GM23338 (cell line): ENCODE data around the gene ENTHD1. TPM values are rescaled to one million over a fixed set of nuclear protein-coding genes. Genes with fewer than 3 reads are reported as not detected.

Experiments
- ATAC-seq: fragments of 200-7000 bp; cut with Tn5 transposase; 3 replicates; pipeline ENCODE4 v1.9.1; 2020
- DNase-seq: peaks from one replicate; pipeline ENCODE4 v3.0.0-alpha.2; 2015; ENCODE audit warnings: low spot score
- H2AFZ ChIP-seq: fragments of 200-600 bp; sonication (generic); 2 replicates; pipeline ENCODE4 v1.8.0; 2016; ENCODE audit warnings: antibody characterized with exemption, mild to moderate bottlenecking, moderate library complexity
- H3F3A ChIP-seq: fragments of 200-600 bp; sonication (generic); replicated peaks from 2 replicates; pipeline ENCODE4 v1.8.0; 2017; ENCODE audit warnings: antibody characterized with exemption, mixed run types, low read depth
- H3K27ac ChIP-seq: fragments of 200-600 bp; sonication (generic); 2 replicates; pipeline ENCODE4 v1.6.1; 2016; ENCODE audit warnings: low read depth
- H3K27me3 ChIP-seq: fragments of 200-600 bp; sonication (generic); 2 replicates; pipeline ENCODE4 v1.8.0; 2016; ENCODE audit warnings: mild to moderate bottlenecking, mixed run types, moderate library complexity; ENCODE audit not compliant: insufficient read depth
- H3K36me3 ChIP-seq: fragments of 200-600 bp; sonication (generic); 2 replicates; pipeline ENCODE4 v1.8.0; 2016; ENCODE audit warnings: mild to moderate bottlenecking; ENCODE audit not compliant: insufficient read depth
- H3K4me1 ChIP-seq: fragments of 200-600 bp; sonication (generic); 2 replicates; pipeline ENCODE4 v1.8.0; 2016; ENCODE audit warnings: mild to moderate bottlenecking, moderate library complexity; ENCODE audit not compliant: insufficient read depth
- H3K4me2 ChIP-seq: fragments of 200-600 bp; sonication (generic); 2 replicates; pipeline ENCODE4 v1.7.1; 2017; ENCODE audit warnings: mixed run types
- H3K4me3 ChIP-seq: fragments of 200-600 bp; sonication (generic); 2 replicates; pipeline ENCODE4 v1.6.1; 2016; ENCODE audit warnings: mixed run types
- H3K79me2 ChIP-seq: fragments of 200-600 bp; sonication (generic); replicated peaks from 2 replicates; pipeline ENCODE4 v1.8.0; 2017; ENCODE audit warnings: mild to moderate bottlenecking; ENCODE audit not compliant: insufficient read depth
- H3K9me2 ChIP-seq: fragments of 200-600 bp; sonication (generic); 2 replicates; pipeline ENCODE4 v1.8.0; 2017; ENCODE audit not compliant: insufficient read depth
- H4K20me1 ChIP-seq: fragments of 200-600 bp; sonication (generic); replicated peaks from 2 replicates; pipeline ENCODE4 v1.8.0; 2017; ENCODE audit warnings: mild to moderate bottlenecking; ENCODE audit not compliant: insufficient read depth
- H3K27ac Mint-ChIP-seq: 2 replicates; pipeline ENCODE4 v1.8.0; 2020; ENCODE audit warnings: inconsistent platforms, mild to moderate bottlenecking, moderate library complexity, mixed read lengths
- H3K27me3 Mint-ChIP-seq: 3 replicates; pipeline ENCODE4 v1.8.0; 2022; ENCODE audit warnings: low read depth, mild to moderate bottlenecking, moderate library complexity, mixed read lengths, inconsistent platforms; ENCODE audit not compliant: insufficient read depth, poor library complexity
- H3K36me3 Mint-ChIP-seq: 3 replicates; pipeline ENCODE4 v1.8.0; 2021; ENCODE audit warnings: low read depth, mild to moderate bottlenecking, inconsistent platforms, moderate library complexity, mixed read lengths
- H3K4me1 Mint-ChIP-seq: 3 replicates; pipeline ENCODE4 v1.8.0; 2020; ENCODE audit warnings: mild to moderate bottlenecking, inconsistent platforms, mixed read lengths
- H3K4me3 Mint-ChIP-seq: 3 replicates; pipeline ENCODE4 v1.8.0; 2021; ENCODE audit warnings: moderate library complexity, mild to moderate bottlenecking, inconsistent platforms, mixed read lengths
- H3K9me3 Mint-ChIP-seq: 3 replicates; pipeline ENCODE4 v1.8.0; 2020; ENCODE audit warnings: moderate library complexity, mild to moderate bottlenecking, inconsistent platforms, mixed read lengths
- CREB1 ChIP-seq: fragments of 250-450 bp; sonication (Bioruptor Pico); IDR thresholded peaks from 2 replicates; pipeline ENCODE4 v1.5.0; 2020; ENCODE audit warnings: low read depth, mild to moderate bottlenecking, moderate library complexity
- EZH2 ChIP-seq: fragments of 200-600 bp; sonication (generic); IDR thresholded peaks from one replicate; pipeline ENCODE4 v1.8.0; 2017; ENCODE audit warnings: antibody characterized with exemption, mild to moderate bottlenecking, low read depth; ENCODE audit not compliant: unreplicated experiment
- NANOG ChIP-seq: IDR thresholded peaks from 2 replicates; pipeline ENCODE4 v1.6.1; 2016; ENCODE audit warnings: antibody characterized with exemption, borderline replicate concordance
- POLR2AphosphoS5 ChIP-seq: IDR thresholded peaks from 2 replicates; pipeline ENCODE4 v1.6.1; 2016; ENCODE audit warnings: antibody characterized with exemption, low read depth
- REST ChIP-seq: IDR thresholded peaks from one replicate; pipeline ENCODE4 v1.6.1; 2018; ENCODE audit warnings: antibody characterized with exemption; ENCODE audit not compliant: unreplicated experiment
- ZNF114 ChIP-seq: fragments of 250-450 bp; sonication (Bioruptor Pico); IDR thresholded peaks from 2 replicates; pipeline ENCODE4 v1.5.0; 2020; ENCODE audit warnings: mild to moderate bottlenecking, moderate library complexity
- ZNF331 ChIP-seq: fragments of 250-450 bp; sonication (Bioruptor Pico); IDR thresholded peaks from 2 replicates; pipeline ENCODE4 v1.5.0; 2020; ENCODE audit warnings: low read depth, mild to moderate bottlenecking, moderate library complexity
- ZNF462 ChIP-seq: fragments of 250-450 bp; sonication (Bioruptor Pico); IDR thresholded peaks from 2 replicates; pipeline ENCODE4 v1.5.0; 2020; ENCODE audit warnings: mild to moderate bottlenecking, moderate library complexity
- polyA plus RNA-seq: library from polyadenylated mRNA; unstranded; fragments of >200 nt; fragmentation: Nextera tagmentation; extraction: Ambion mirVana; gene quantifications from 2 replicates; pipeline ENCODE4 v1.2.1, GENCODE V29; 2016
- total RNA-seq: library from RNA; depleted of rRNA; stranded (reverse); fragments of >200 nt; shearing (Covaris generic); gene quantifications from 2 replicates; pipeline ENCODE4 v1.2.3, GENCODE V29; 2014
- TF ChIP-seq, protein P1 (sequence below), 2 experiments: fragments of 200-600 bp in 1 of 2; sonication (generic) in 1 of 2; conservative IDR thresholded peaks; 2 replicates each; pipeline versions ENCODE4 v1.5.1 to v1.6.1; 2016 to 2017; ENCODE audit warnings: antibody characterized with exemption in 2 of 2, low read depth in 2 of 2, mild to moderate bottlenecking in 2 of 2, moderate library complexity in 1 of 2

Gene ENTHD1
- total and polyA plus RNA-seq, 2 experiments from 2014 or later = not detected

DNA sequence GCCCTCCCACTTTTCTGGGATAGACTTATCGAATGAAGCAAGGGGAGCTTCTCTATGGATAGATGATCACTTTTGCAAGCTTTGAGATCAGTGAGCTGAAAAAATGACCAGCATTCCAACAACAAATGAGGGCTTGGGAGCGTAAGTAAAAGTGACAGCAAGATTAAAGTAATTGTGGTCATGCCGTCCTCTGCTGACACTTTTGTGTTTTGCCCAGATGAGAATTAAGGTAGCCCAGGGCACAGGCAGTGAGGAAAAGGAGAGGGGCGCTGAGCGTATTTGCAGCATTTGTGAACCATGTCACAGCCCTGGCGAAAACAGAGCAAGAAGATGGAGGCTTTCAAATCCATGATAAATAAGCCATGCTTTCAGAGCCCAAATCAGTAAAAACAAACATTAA is 42.1 kb upstream of the ENTHD1 start:
- no peak for TF ChIP-seq ZNF331 (CRISPR knock-in tag)
- TF ChIP-seq, protein P1, sequence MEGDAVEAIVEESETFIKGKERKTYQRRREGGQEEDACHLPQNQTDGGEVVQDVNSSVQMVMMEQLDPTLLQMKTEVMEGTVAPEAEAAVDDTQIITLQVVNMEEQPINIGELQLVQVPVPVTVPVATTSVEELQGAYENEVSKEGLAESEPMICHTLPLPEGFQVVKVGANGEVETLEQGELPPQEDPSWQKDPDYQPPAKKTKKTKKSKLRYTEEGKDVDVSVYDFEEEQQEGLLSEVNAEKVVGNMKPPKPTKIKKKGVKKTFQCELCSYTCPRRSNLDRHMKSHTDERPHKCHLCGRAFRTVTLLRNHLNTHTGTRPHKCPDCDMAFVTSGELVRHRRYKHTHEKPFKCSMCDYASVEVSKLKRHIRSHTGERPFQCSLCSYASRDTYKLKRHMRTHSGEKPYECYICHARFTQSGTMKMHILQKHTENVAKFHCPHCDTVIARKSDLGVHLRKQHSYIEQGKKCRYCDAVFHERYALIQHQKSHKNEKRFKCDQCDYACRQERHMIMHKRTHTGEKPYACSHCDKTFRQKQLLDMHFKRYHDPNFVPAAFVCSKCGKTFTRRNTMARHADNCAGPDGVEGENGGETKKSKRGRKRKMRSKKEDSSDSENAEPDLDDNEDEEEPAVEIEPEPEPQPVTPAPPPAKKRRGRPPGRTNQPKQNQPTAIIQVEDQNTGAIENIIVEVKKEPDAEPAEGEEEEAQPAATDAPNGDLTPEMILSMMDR (conservative IDR thresholded peaks at IDR 0.05; ENCODE audit: low read depth in 2 of 2) = no peak
- no peak for TF ChIP-seq ZNF114 (CRISPR knock-in tag)

DNA sequence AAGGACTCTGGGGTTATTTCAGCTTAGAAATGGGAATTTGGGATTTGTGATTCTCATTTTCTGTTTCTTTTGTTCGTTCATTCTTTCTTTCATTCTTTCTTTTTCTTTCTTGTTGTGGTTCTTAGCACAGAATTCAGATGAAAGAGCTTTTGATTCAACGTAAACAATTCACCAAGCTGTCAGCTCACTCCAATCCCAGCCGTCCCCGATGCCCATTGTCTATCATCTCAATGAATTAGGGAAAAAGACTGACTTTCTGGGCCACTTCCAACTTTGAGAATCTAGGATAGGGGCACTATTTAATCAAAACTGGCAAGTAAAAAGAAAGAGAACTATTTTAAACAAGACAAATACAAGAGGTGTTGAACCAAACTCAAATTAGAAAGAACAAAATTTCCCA is 41.6 kb upstream of the ENTHD1 start:
- no peak overlapping the region for H3K4me3 Mint-ChIP-seq
- Histone ChIP-seq H3K4me1 (peaks cover 23% of the 10 kb centered on the region), H3K36me3 (no peaks in the 10 kb centered on the region), H3K79me2 (no peaks in the 10 kb centered on the region), H3K27me3 (no peaks in the 10 kb centered on the region), H2AFZ (no peak overlapping the region), H3K4me3 (no peak overlapping the region), H4K20me1 (no peaks in the 10 kb centered on the region), H3F3A (no peaks in the 10 kb centered on the region), H3K4me2 (no peak overlapping the region), H3K9me2 (no peaks in the 10 kb centered on the region), H3K27ac (no peak overlapping the region)
- no peak for DNase-seq
- no peak for ATAC-seq
- H3K36me3 Mint-ChIP-seq = no peaks in the 10 kb centered on the region
- no peaks in the 10 kb centered on the region for H3K9me3 Mint-ChIP-seq
- peaks cover 4% of the 10 kb centered on the region for H3K27me3 Mint-ChIP-seq
- peaks cover 44% of the 10 kb centered on the region for H3K4me1 Mint-ChIP-seq
- H3K27ac Mint-ChIP-seq = no peak overlapping the region
- TF ChIP-seq EZH2 (no peak), ZNF462 (CRISPR knock-in tag) (no peak), ZNF114 (CRISPR knock-in tag) (no peak), ZNF331 (CRISPR knock-in tag) (no peak), POLR2AphosphoS5 (no peak), REST (no peak), NANOG (no peak), CREB1 (no peak)

More for the DNA sequence above, 42.1 kb upstream of the ENTHD1 start:
- no peaks in the 10 kb centered on the region for H3K9me3 Mint-ChIP-seq
- no peaks in the 10 kb centered on the region for H3K79me2 ChIP-seq
- peaks cover 4% of the 10 kb centered on the region for H3K27me3 Mint-ChIP-seq
- no peaks in the 10 kb centered on the region for H3F3A ChIP-seq
- no peaks in the 10 kb centered on the region for H3K27me3 ChIP-seq
- H3K27ac Mint-ChIP-seq = no peak overlapping the region
- no peaks in the 10 kb centered on the region for H4K20me1 ChIP-seq
- no peak for DNase-seq
- no peak overlapping the region for H2AFZ ChIP-seq
- H3K4me3 Mint-ChIP-seq = no peak overlapping the region
- no peak overlapping the region for H3K4me2 ChIP-seq
- H3K36me3 ChIP-seq = no peaks in the 10 kb centered on the region
- no peaks in the 10 kb centered on the region for H3K9me2 ChIP-seq
- H3K36me3 Mint-ChIP-seq = no peaks in the 10 kb centered on the region
- H3K4me3 ChIP-seq = no peak overlapping the region
- peaks cover 28% of the 10 kb centered on the region for H3K4me1 ChIP-seq
- ATAC-seq = no peak
- peaks cover 49% of the 10 kb centered on the region for H3K4me1 Mint-ChIP-seq
- no peak overlapping the region for H3K27ac ChIP-seq
